ENCODE measurements around the gene CBX1. TPM values are rescaled to one million over a fixed set of nuclear protein-coding genes. Genes with fewer than 3 reads are reported as not detected.
"Not testable (repeated sequence)": the region's sequence is repeated elsewhere in the genome, so short reads cannot be mapped to it uniquely, and the experiment has no call there.

CBX1 gene
- total and polyA plus RNA-seq, 2 donors = 53.3 to 60.4 TPM

DNA sequence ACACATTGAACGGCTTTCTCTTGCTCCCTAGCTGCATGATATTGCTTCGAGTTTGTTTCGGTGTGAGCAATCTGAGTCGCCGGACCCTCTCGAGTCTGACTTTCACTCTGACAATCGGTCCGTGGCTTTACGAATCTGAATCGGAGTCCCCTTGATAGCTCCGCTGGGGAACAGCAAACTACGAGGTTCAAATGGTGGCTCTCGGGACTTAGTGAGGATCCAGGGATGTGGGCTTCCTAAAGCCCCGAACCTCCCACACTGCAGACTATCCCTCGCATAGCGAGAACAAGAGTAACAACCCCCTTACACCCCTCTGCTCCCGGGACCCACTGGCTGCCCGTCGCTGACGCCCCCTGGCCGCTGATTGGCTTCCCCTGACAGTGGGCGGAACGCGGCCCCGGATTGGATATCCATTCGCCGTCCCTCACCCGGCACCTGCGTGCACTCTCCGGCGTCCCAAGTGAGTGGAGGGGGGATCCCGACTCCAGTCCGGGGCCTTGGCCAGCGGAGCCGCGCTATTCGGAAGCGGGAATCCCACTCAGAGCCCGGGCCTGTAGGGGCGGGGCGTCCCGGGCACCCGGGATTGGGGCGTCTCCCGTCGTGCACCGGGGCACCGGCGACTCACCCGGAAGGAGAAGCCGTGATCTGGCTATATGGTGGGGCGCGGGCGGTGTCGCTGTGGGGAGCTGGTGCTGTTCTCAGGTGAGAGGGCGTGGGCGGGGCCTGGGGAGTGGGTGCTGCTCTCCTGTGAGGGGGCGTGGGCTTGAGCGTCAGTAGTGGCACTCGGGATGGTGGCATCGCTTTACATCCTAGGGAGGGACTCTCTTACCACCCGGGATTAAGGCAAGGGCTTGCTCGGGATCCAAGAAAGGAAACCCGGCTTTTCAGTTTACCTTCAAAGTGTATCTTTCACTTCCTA, 6.1 kb upstream of the CBX1 start, which contains the start of gene SNX11:
TSS of gene SNX11 (plus strand) at position 630 of the 919 bp plus-strand sequence. CDS start 4,278 bp downstream, outside the sequence.
- H3K4me1 ChIP-seq (ENCODE audit: insufficient read depth) = no peaks in the 10 kb centered on the region
- H3K27ac ChIP-seq (ENCODE audit: low read depth) = peak within 1 kb of the TSS; percentile 97
- H3K36me3 ChIP-seq (ENCODE audit: insufficient read depth) = no peaks in the 10 kb centered on the region
- peak within 1 kb of the TSS; percentile 68 for H3K4me3 ChIP-seq (ENCODE audit: low read depth, low read length)
- DNase-seq (ENCODE audit: extremely low spot score) = peak; percentile 74
- WGBS = under 1% methylated on average over 64 of the region's 64 CpGs

DNA sequence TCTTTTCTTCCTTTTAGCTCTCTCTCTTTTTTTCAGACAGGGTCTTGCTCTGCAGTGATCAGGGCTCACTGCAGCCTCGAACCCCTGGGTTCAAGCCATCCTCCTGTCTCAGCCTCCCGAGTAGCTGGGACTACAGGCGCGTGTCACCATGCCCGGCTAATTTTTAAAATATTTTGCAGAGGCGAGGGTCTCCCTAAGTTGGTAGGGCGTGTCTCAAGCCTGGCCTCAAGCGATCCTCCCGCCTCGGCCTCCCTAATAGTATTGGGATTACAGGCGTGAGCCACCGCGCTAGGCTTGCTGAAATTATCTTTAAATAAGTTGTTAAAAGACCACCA, 5.5 kb upstream of the CBX1 start:
- Histone ChIP-seq H3K4me3 (ENCODE audit: low read depth, low read length) (peak overlapping the region; percentile 68), H3K4me1 (ENCODE audit: insufficient read depth) (no peaks in the 10 kb centered on the region), H3K36me3 (ENCODE audit: insufficient read depth) (no peaks in the 10 kb centered on the region), H3K27ac (ENCODE audit: low read depth) (peak overlapping the region; percentile 97)
- WGBS = 44% methylated on average over 13 of the region's 13 CpGs
- DNase-seq (ENCODE audit: extremely low spot score) = no peak

DNA sequence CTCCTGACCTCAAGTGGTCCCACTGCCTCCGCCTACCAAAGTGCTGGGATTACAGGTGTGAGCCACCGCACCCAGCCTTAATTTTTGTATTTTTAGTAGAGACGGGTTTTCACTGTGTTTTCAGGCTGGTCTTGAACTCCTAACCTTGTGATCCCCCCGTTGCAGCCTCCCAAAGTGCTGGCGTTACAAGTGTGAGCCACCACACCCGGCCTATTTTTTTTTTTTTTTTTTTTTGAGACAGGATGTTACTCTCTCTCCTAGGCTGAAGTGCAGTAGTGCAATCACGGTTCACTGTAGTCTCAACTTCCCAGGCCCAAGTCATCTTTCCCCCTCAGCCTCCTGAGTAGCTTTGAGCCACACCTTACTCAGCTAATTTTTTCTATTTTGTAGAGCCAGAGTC, 3.2 kb upstream of the CBX1 start:
- no peak for DNase-seq (ENCODE audit: extremely low spot score)
- Histone ChIP-seq H3K36me3 (ENCODE audit: insufficient read depth) (no peaks in the 10 kb centered on the region), H3K4me1 (ENCODE audit: insufficient read depth) (no peaks in the 10 kb centered on the region), H3K27ac (ENCODE audit: low read depth) (no peak overlapping the region), H3K4me3 (ENCODE audit: low read depth, low read length) (no peak overlapping the region)
- 89% methylated on average over 7 of the region's 7 CpGs for WGBS

DNA sequence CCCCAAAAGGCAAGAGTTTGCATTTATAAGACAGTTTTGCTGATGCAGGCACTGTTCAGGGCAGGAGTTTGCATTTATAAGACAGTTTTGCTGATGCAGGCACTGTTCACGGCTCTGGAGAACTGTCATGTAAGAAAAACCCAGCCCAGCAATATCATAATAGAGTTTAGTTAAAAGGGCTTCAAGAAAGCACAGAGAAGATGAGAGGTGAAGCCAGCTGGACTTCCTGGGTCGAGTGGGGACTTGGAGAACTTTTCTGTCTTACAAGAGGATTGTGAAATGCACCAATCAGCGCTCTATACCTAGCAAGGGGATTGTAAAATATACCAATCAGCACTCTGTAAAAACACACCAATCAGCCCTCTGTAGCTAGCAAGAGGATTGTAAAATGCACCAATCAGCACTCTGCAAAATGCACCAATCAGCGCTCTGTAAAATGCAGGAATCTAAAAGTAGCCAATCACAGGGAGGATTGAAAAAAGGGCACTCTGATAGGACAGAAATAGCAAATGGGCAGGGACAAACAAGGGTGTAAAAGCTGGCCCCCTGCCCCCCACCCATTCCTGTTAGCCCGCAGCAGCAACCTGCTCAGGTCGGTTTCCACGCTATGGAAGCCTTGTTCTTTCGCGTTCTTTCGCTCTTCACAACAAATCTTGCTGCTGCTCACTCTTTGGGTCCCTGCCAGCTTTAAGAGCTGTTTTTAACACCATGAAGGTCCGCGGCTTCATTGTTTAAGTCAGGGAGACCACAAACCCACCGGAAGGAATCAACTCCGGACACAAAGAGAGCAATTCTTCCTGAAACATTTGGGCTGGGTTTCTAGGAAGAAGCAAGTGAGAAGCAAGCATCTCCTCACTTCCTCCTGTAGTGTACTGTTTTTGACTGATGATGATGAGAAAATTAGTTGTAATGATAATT, 1.8 kb upstream of the CBX1 start:
- H3K36me3 ChIP-seq (ENCODE audit: insufficient read depth) = no peaks in the 10 kb centered on the region
- DNase-seq (ENCODE audit: extremely low spot score) = no peak
- H3K27ac ChIP-seq (ENCODE audit: low read depth) = no peak overlapping the region
- H3K4me1 ChIP-seq (ENCODE audit: insufficient read depth) = no peaks in the 10 kb centered on the region
- WGBS = 77% methylated on average over 14 of the region's 14 CpGs
- H3K4me3 ChIP-seq (ENCODE audit: low read depth, low read length) = no peak overlapping the region

DNA sequence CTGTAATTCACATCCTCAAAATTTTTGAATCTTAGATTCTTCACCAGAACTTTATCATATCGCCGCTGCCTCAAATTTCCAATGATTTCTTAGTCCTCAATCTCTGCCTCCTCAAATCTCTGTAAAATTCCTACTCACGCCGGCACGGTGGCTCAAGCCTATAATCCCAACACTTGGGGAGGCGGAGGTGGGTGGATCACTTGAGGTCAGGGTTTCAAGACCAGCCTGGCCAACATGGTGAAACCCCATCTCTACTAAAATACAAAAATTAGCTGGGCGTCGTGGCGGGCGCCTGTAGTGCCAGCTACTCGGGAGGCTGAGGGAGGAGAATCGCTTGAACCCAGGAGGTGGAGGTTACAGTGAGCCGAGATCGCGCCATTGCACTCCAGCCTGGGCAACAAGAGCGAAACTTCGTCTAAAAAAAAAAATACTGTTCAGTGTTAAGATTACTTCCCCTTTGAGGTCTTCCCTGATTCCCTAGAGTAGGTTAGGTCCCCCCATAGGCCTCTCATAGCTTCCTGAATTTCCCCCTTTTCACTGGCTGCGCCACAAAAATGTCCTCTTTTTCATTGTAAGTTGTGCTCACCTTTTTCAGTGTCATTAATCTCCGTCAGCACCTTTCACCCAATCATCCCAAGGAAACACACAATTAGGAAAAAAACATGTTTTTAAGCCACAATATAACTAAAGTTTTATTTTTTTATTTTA, 919 bp upstream of the CBX1 start:
- H3K4me3 ChIP-seq (ENCODE audit: low read depth, low read length) = no peak overlapping the region
- no peak overlapping the region for H3K27ac ChIP-seq (ENCODE audit: low read depth)
- no peaks in the 10 kb centered on the region for H3K36me3 ChIP-seq (ENCODE audit: insufficient read depth)
- DNase-seq (ENCODE audit: extremely low spot score) = no peak
- WGBS = 83% methylated on average over 19 of the region's 19 CpGs
- no peaks in the 10 kb centered on the region for H3K4me1 ChIP-seq (ENCODE audit: insufficient read depth)

DNA sequence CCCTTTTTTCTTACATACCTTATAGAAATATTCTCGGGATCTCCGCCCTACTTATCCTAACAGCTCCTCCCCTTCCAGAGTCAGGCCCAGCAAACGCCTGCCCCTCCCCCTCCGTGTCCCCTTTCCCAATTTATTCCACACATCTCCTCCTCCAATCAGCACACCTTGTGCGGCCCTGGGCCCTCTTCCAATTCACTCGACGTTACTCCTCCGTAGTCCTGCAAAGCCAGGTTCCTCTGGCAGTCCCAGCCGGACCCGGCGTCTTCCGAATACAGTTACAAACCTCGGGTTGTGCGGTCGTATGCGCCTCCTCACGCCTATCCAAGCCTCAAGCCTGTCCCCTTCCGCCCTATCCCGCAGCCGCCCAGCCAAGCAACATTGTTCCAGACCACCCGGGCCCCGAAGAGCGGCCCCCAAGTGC, 677 bp downstream of the CBX1 start:
- Histone ChIP-seq H3K4me3 (ENCODE audit: low read depth, low read length) (peak overlapping the region; percentile 87), H3K27ac (ENCODE audit: low read depth) (peak overlapping the region; percentile 66), H3K36me3 (ENCODE audit: insufficient read depth) (no peaks in the 10 kb centered on the region), H3K4me1 (ENCODE audit: insufficient read depth) (no peaks in the 10 kb centered on the region)
- under 1% methylated on average over 23 of the region's 23 CpGs for WGBS
- DNase-seq (ENCODE audit: extremely low spot score) = no peak

DNA sequence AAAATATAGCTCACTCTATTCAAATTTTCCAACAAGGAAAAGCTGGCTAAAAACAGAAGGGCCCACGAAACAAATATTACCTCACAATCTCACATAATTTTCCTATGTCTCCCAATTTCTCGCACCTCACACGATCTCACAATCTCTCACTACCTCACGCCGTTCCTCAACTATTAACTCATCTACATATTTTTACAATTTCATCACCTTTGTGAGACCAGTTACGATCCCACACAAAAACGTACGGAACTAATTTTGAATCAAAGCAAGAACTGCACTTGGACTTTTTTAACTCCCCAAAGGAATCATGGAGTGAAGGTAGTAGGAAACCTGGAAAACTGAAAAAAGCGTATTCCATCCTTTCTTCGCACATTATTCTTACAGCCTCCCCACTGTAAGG, 1.1 kb downstream of the CBX1 start:
- 23% methylated on average over 10 of the region's 10 CpGs for WGBS
- Histone ChIP-seq H3K36me3 (ENCODE audit: insufficient read depth) (no peaks in the 10 kb centered on the region), H3K27ac (ENCODE audit: low read depth) (no peak overlapping the region), H3K4me1 (ENCODE audit: insufficient read depth) (no peaks in the 10 kb centered on the region), H3K4me3 (ENCODE audit: low read depth, low read length) (peak overlapping the region; percentile 87)
- no peak for DNase-seq (ENCODE audit: extremely low spot score)

DNA sequence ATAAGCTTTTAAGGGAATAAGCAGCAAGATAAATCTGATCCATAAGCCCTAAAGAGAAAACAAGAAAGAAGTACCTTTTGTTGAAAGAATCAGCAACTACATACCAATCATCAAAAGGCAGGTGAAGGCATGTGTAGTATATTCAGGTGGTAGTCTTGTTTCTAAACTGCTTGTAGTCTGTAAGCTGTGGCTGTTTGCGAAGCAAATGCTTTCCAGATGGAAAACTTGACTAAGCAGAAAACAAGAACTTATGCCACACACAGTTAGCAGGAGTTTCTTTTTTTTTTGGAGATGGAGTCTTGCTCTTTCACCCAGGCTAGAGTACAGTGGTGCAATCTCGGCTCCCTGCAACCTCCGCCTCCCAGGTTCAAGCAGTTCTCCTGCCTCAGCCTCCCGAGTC, 5.7 kb downstream of the CBX1 start:
- no peak for DNase-seq (ENCODE audit: extremely low spot score)
- WGBS = 88% methylated on average over 4 of the region's 4 CpGs
- H3K4me3 ChIP-seq (ENCODE audit: low read depth, low read length) = no peak overlapping the region

DNA sequence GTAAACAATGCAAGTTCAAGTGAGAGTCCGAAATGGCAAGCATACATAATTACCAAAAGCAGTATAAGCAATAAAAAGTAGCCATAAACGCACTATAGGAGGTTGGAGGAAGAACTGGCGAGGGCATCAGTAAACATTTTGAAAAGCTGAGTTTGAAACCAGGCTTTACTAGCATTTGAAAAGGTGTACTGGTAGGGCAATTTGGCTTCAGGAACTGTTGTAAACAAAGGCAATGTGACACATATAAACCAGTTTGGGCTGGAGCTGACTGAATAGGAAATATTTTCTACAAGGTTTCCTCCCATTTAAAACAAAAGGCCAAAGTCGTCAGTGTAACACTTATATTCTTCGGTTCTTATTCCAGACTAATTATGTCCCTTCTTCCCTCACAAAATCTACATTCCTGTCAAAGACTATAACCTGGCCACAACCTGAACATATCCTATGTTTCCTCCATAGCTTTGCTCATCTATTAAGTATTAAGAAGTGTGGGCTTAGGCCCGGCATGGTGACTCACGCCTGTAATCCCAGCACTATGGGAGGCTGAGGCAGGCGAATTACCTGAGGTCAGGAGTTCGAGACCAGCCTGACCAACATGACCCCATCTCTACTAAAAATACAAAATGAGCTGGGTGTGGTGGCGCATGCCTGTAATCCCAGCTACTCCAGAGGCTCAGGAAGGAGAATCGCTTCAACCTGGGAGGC, 7.8 kb downstream of the CBX1 start:
- H3K4me1 ChIP-seq (ENCODE audit: insufficient read depth) = no peaks in the 10 kb centered on the region
- no peak overlapping the region for H3K4me3 ChIP-seq (ENCODE audit: low read depth, low read length)
- 83% methylated on average over 11 of the region's 11 CpGs for WGBS
- no peak for DNase-seq (ENCODE audit: extremely low spot score)
- no peaks in the 10 kb centered on the region for H3K36me3 ChIP-seq (ENCODE audit: insufficient read depth)
- no peak overlapping the region for H3K27ac ChIP-seq (ENCODE audit: low read depth)

More for the DNA sequence above, 5.7 kb downstream of the CBX1 start:
- Histone ChIP-seq H3K4me1 (ENCODE audit: insufficient read depth) (no peaks in the 10 kb centered on the region), H3K27ac (ENCODE audit: low read depth) (no peak overlapping the region), H3K36me3 (ENCODE audit: insufficient read depth) (no peaks in the 10 kb centered on the region)

DNA sequence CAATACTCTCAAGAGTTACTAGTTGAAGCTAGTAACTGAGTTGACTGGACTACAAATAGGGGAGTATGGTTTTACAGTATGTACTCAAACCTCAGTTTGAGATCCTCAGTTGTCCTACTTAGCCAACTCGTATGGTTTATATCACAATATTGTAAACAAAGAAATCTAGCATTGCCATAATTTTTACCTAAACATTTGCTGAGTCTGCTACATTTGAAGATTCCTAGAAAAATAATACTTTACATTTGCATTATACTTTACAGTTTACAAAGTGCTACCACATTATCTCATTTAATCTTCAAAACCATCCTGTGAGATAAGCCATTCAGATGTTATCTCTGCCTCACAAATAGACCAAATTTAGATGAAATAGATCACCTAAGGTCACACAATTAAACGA, 16.3 kb downstream of the CBX1 start:
- no peak overlapping the region for H3K27ac ChIP-seq (ENCODE audit: low read depth)

DNA sequence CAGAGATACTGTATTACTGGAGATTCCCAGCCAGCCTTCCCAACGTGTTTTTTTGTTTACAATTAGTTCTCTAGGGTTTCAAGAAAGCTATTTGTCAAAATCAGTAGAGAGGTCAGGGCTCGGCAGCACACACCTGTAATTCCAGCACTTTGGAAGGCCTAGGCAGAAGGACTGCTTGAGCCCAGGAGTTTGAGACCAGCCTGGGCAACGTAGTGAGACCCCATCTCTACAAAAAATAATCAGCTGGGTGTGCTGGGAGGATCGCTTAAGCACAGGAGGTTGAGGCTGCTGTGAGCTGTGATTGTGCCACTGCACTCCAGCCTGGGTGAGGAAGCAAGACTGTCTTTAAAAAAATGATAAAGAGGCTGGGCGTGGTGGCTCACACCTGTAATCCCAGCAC, 19.4 kb downstream of the CBX1 start:
- no peaks in the 10 kb centered on the region for H3K36me3 ChIP-seq (ENCODE audit: insufficient read depth)
- no peaks in the 10 kb centered on the region for H3K4me1 ChIP-seq (ENCODE audit: insufficient read depth)
- 81% methylated on average over 5 of the region's 5 CpGs for WGBS
- DNase-seq (ENCODE audit: extremely low spot score) = no peak
- H3K27ac ChIP-seq (ENCODE audit: low read depth) = no peak overlapping the region
- no peak overlapping the region for H3K4me3 ChIP-seq (ENCODE audit: low read depth, low read length)

More for the DNA sequence above, 16.3 kb downstream of the CBX1 start:
- Histone ChIP-seq H3K36me3 (ENCODE audit: insufficient read depth) (no peaks in the 10 kb centered on the region), H3K4me1 (ENCODE audit: insufficient read depth) (no peaks in the 10 kb centered on the region), H3K4me3 (ENCODE audit: low read depth, low read length) (no peak overlapping the region)
- WGBS = 34% methylated on average over 2 of the region's 2 CpGs
- DNase-seq (ENCODE audit: extremely low spot score) = no peak

DNA sequence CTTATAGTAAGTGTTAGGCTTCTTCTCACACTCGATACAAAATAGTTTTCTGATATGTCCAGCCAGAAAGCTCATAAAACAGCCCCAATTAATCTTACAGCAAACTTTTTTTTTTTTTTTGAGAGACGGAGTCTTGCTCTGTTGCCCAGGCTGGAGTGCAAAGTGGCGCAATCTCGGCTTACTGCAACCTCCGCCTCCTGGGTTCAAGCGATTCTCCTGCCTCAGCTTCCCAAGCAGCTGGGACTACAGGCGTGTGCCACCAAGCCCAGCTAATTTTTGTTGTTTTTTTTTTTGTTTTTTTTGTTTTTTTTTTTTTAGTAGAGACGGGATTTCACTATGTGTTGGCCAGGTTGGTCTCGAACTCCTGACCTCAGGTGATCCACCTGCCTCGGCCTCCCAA, 24.1 kb downstream of the CBX1 start:
- H3K27ac ChIP-seq (ENCODE audit: low read depth); H3K4me1 ChIP-seq (ENCODE audit: insufficient read depth); H3K36me3 ChIP-seq (ENCODE audit: insufficient read depth); H3K4me3 ChIP-seq (ENCODE audit: low read depth, low read length); DNase-seq (ENCODE audit: extremely low spot score): not testable (repeated sequence)
- WGBS = 92% methylated on average over 10 of the region's 10 CpGs
